ENCODE data around the gene KCNJ14.

KCNJ14 gene

DNA sequence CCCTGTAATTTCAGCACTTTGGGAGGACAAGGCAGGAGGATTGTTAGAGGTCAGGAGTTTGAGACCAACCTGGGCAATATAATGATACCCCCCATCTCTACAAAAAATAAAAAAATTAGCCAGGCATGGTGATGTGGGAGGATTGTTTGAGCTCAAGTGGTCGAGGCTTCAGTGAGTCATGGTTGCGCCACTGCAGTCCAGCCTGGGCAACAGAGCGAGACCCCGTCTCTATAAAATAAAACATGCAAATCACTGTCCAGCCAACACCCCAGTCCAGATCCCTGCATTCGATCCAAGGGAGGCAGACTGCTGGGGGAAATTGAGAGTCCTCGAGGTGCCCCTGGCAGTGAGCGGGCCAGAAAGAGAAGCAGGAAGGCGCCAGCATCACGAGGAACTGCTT is 20.8 kb downstream of the KCNJ14 start:
- no peak overlapping the region for H3K4me3 ChIP-seq (ENCODE audit: low read length)
- DNase-seq (ENCODE audit: low read depth), result no peak
- TF ChIP-seq, protein P1, sequence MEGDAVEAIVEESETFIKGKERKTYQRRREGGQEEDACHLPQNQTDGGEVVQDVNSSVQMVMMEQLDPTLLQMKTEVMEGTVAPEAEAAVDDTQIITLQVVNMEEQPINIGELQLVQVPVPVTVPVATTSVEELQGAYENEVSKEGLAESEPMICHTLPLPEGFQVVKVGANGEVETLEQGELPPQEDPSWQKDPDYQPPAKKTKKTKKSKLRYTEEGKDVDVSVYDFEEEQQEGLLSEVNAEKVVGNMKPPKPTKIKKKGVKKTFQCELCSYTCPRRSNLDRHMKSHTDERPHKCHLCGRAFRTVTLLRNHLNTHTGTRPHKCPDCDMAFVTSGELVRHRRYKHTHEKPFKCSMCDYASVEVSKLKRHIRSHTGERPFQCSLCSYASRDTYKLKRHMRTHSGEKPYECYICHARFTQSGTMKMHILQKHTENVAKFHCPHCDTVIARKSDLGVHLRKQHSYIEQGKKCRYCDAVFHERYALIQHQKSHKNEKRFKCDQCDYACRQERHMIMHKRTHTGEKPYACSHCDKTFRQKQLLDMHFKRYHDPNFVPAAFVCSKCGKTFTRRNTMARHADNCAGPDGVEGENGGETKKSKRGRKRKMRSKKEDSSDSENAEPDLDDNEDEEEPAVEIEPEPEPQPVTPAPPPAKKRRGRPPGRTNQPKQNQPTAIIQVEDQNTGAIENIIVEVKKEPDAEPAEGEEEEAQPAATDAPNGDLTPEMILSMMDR (conservative IDR thresholded peaks at IDR 0.05; ENCODE audit: low read length), result no peak

DNA sequence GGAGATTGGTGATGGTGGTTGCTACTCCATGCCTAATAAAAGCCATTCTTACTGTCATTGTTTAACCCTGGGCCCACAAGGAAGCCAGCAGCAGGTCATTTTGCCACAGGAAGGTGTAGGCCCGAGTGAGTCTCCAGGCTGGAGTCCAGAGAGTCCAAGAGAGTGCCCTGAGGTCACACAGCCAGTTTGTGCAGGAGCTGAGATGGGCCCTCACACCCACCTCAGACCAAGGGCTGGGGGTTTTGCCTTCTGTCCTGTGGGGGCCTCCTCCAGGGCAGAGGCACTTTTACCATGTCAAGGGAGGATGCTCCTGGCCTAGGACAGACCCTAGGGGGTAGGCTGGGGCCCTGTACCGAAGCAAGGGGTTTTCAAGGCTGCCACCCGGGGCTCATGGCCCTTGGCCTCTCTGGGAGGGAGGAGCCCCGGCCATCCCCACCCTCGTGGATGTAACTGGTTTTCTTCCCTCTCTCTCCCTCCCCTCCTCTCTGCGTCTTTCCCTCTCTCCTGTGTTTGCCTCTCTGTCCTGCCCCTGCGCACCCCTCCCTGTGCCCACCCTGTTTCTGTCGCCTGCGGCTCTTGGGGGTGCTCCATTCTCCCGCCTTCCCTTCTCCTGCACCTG is 21.8 kb downstream of the KCNJ14 start:
- no peak for DNase-seq (ENCODE audit: low read depth)
- TF ChIP-seq, protein P1 (conservative IDR thresholded peaks at IDR 0.05; ENCODE audit: low read length), result no peak
- H3K4me3 ChIP-seq (ENCODE audit: low read length), result no peak overlapping the region

DNA sequence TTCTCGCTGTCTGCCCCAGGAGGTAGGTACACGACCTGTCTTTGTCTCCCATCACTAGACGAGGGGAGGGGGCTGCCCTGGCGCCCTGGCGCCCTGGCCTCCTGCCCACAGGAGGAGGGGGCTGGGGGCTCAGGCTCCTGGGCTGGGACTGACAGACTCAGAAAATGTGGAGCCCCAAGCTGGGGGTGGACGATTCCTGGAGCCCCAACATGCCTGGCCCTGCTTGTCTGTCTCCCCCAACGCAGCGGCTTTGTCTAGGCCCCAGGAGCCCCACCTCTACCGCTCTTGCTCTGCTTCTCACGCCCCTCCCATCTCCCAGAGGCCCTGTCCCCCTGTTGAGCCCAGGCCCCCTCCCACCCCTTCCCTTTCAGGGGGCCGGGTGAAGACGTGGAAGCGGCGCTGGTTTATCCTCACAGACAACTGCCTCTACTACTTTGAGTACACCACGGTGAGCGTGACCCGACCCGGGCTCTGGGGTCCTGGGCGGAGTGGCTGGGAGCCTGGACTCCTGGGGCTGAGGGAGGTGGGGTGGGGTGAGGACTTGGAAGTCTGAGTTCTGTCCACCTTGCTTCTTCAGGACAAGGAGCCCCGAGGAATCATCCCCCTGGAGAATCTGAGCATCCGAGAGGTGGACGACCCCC is 22.4 kb downstream of the KCNJ14 start:
- H3K4me3 ChIP-seq (ENCODE audit: low read length), result no peak overlapping the region
- TF ChIP-seq, protein P1 (conservative IDR thresholded peaks at IDR 0.05; ENCODE audit: low read length), result no peak
- DNase-seq (ENCODE audit: low read depth), result no peak

DNA sequence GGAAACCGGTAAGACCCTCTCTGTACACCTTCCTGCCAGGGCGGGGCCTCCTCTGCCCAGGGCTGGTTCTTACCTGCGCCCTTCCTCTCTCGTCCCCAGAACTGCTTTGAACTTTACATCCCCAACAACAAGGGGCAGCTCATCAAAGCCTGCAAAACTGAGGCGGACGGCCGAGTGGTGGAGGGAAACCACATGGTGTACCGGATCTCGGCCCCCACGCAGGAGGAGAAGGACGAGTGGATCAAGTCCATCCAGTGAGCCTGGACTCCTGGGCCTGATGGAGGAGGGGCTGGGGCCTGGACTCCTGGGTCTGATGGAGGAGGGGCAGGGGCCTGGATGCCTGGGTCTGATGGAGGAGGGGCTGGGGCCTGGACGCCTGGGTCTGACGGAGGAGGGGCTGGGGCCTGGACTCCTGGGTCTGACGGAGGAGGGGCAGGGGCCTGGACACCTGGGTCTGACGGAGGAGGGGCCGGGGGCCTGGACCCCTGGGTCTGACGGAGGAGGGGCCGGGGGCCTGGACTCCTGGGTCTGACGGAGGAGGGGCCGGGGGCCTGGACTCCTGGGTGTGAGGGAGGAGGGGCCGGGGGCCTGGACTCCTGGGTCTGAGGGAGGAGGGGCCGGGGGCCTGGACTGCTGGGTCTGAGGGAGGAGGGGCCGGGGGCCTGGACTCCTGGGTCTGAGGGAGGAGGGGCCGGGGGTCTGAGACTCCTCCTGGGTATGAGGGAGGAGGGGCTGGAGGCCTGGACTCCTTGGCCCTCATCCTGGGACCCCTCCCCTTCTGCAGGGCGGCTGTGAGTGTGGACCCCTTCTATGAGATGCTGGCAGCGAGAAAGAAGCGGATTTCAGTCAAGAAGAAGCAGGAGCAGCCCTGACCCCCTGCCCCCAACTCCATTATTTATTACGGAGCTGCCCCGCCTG is 23.2 kb downstream of the KCNJ14 start:
- TF ChIP-seq, protein P1 (conservative IDR thresholded peaks at IDR 0.05; ENCODE audit: low read length), result no peak
- no peak for DNase-seq (ENCODE audit: low read depth)

DNA sequence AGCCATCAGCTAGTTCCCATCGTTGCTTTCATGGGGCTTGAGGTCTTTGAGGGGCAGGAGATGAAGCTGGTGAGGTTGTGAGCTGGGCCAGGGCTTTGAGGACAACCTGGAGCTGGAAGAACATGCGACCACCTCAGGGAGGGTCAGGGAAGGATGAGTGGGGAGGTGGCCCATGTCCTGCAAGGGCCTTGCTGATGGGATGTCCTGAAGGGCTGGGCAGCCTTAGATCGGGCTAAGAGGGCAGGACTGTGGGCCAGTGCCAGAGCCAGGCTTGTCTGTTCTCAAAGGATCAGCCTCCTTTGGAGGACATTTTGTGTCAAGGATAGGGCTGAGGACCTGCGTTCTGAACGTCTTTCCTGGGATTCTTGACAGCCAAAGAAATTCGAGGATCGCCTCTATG is 24.3 kb downstream of the KCNJ14 start:
- H3K4me3 ChIP-seq (ENCODE audit: low read length), result no peak overlapping the region
- TF ChIP-seq, protein P1 (conservative IDR thresholded peaks at IDR 0.05; ENCODE audit: low read length), result no peak
- DNase-seq (ENCODE audit: low read depth), result no peak

More for the DNA sequence above, 23.2 kb downstream of the KCNJ14 start:
- no peak overlapping the region for H3K4me3 ChIP-seq (ENCODE audit: low read length)

DNA sequence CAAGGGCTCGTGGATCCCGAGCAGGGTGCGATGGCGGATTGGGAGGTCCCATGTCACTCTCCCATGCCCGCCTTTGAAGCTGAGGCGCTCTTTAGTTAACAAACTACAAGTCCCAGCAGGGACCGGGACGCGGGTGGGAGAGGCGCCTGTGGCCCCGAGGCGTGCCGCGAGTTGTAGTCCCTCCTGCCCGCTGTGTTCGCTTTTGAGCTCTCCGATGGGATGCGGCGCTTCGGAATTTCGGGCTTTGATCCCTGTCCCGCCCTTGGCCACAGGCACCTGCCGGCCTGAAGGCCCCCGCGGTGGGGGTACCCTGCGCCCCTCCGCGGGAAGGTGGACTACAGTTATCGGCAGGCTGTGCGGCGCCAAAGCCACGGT is 24.8 kb downstream of the KCNJ14 start:
- peak overlapping the region; percentile 50 for H3K4me3 ChIP-seq (ENCODE audit: low read length)
- TF ChIP-seq, protein P1 (conservative IDR thresholded peaks at IDR 0.05; ENCODE audit: low read length), result no peak
- DNase-seq (ENCODE audit: low read depth), result peak; percentile 41

Measured in AG10803 (cell line).